DLD1 (cell line): ENCODE measurements around the gene BNIP3.
"Not testable (repeated sequence)": the region's sequence is repeated elsewhere in the genome, so short reads cannot be mapped to it uniquely, and the experiment has no call there.

Source experiments
- in situ Hi-C: cut with HindIII; loops from 2 replicates; pipeline ENCODE4 v1.10.0; 2017; ENCODE audit warnings: low sequenced_read_pairs

Gene BNIP3

DNA sequence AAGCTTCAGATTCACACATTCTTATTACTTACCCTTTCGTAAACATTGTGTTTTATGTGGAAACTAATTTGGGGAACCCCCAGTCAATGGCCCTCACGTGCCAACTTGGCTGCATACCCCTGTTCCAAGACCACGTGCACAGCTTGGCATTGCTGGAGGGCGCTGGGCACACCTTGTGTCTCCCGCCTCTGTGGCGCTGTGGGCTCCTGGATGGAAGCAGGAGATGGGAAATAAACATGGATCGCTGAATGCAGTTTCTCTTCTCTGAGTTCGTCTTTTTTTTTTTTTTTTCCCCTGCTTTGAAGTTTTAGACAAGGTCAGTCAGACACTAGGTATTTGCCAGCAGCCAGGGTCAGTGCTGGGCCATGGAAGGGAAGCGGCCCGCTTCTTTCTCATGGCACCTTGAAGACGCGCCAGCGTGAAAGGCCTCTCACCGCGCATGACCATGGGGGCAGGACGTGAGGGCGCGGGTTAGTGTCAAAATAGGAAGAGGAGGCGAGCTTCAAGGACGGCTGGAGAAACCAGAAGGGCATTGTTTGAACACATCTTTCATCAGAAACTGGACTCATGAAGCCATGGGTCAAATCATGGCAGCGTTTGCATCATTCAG is 27.3 kb downstream of the BNIP3 start:
- in situ Hi-C loops = no loop called here

DNA sequence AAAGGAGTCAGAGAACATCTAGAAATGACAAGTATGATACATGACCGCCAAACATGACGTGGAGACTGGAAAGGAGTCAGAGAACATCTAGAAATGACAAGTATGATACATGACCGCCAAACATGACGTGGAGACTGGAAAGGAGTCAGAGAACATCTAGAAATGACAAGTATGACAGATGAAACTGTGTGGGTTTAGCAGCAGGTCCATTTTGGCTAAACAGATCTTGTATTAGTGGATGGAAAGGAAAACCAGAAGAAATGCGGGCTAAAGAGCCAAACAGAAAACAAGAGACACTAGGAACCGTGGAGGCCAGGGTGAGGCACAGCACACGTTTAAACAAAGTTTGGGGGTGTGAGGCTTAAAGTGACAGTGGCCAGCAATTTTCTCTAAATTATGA is 31.8 kb downstream of the BNIP3 start:
- in situ Hi-C loops = not testable (repeated sequence)

DNA sequence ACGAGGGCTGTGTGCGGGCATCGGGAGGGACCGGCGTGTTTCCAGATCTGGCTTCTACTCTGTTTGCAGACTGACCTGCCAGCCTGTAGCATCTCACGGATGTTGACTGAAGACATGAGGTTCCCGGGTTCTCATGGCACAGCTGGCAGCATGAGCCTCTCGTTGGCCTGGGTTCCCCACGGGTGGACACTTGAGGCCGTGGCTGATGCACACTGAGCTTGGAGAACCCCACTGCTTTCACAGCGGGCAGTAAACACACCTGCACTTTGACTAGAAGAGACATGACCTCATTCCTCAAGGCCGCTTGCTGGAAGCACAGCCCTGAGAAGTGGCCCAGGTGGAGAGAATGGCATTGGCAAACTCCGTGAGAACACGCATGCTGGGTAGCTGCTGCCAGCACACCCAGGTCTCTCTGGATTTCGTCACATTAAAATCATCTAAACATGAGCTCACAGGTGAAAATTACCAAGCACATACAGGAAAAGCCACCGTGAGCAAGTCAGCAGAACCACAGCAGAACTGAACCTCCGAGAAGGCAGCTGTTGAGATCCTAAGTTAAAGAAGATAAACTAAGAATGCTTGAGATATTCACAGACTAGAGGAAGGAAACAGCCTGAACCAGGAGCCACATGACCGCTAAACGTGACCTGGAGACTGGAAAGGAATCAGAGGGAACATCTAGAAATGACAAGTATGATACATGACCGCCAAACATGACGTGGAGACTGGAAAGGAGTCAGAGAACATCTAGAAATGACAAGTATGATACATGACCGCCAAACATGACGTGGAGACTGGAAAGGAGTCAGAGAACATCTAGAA is 32.5 kb downstream of the BNIP3 start:
- in situ Hi-C loops = no loop called here

DNA sequence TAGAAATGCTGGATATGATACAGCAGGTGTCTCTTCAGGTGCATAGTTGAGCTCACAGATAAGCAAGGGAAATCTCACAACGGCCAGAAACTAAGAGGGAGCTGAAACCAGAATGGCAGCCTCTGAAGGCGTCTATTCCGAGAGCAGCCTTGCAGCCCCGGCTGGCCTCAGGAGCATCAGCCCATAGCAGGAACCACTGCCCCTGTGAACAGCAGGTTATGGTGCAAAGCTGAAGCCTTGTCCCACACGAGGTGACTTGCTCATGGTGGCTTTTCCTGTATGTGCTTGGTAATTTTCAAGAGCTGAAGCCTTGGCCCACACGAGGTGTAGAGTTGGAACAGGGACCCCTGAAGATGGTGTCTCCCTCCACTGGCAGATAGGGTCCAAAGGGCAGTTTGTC is 33.2 kb downstream of the BNIP3 start:
- in situ Hi-C loops = no loop called here

DNA sequence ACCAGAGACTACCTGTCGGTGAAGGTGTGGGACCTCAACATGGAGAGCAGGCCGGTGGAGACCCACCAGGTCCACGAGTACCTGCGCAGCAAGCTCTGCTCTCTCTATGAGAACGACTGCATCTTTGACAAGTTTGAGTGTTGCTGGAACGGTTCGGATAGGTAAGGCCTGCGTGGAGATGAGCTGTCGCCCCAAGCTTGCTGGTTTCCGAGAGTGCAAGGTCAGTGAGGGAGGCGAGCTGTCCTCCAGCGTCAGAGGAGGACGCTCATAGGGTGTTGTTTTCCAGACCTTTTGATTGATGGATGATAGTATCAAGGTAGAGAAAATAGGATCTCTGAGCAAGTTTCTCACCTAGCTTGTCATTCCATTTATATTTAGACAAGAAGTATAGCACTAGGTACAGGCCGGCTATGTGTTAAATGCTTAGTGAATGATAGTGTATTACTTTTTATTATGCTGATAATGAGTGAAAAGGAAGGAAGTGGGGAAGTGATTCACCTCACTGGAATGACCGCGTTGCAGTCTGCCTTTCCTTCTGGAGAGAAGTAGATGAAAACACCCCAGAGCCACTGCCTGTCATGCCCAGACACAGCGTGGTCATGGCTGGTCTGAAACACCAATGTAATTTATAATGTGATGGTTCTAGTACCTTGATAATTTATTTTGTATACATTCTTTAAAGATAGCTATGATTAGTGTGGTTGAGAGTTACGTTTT is 33.9 kb downstream of the BNIP3 start:
- in situ Hi-C loops = no loop called here

DNA sequence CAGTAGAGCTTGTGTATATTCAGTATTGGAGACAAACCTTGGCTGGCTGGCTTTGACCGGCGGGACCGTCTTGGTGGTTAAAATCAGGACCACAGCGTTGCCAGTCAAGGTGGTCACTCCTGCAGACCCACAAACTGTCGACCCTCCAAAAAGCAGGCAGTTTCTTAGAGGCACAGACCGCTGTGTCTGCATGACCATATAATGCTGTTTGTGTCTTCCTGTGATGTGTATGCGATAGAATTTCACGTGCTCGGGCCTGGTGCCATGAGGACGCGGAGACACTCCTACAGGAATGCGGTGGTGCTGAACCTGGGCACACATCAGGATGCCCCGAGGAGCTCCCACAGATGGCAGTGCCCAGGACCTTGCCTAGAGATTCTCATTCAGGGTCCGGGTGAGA is 34.8 kb downstream of the BNIP3 start:
- in situ Hi-C loops = no loop called here

DNA sequence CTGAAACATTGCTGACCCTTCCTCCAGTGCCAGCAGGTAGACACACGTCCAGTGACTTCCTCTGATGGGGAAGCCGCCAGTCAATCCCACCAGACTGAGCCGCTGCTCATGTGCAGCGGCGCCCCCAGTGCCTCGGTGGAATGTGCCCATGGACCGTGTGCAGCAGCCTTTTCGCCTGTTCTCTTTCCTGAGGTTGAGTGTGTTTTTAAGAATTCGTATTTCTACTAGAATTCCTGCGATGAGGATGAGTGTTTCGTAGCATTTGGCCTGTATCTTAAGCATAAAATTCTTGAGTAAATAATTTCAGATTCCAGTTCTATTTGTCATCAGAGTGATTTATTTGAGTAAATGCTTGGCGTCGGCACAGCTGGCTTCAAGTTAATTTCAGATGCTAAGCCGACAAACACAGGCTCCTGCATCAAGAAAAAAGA is 35.4 kb downstream of the BNIP3 start:
- in situ Hi-C loops = no loop called here

DNA sequence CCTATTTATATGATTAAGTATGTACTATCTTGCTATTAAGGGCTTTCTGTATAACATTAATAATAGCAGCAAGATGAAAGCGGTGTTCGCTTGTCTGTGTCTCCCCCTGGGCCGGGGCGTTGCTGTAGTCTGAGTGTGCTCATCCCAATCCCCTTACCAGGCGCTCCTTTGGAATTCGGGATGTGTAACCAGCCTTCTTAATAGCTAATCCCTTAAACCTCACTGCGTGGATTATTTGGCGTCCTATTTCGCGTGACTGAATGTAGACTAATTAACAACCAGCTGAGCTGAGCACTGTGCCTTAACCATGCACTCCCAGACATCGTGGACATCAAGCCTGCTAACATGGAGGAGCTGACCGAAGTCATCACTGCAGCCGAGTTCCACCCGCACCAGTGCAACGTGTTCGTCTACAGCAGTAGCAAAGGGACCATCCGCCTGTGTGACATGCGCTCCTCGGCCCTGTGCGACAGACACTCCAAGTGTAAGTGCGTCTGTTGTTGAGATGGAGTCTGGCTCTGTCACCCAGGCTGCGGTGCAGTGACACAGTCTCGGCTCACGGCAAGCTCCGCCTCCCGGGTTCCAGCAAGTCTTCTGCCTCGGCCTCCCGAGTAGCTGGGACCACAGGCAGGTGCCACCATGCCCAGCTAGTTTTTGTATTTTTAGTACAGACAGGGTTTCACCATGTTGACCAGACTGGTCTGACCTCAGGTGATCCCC is 36.6 kb downstream of the BNIP3 start:
- in situ Hi-C loops = no loop called here

DNA sequence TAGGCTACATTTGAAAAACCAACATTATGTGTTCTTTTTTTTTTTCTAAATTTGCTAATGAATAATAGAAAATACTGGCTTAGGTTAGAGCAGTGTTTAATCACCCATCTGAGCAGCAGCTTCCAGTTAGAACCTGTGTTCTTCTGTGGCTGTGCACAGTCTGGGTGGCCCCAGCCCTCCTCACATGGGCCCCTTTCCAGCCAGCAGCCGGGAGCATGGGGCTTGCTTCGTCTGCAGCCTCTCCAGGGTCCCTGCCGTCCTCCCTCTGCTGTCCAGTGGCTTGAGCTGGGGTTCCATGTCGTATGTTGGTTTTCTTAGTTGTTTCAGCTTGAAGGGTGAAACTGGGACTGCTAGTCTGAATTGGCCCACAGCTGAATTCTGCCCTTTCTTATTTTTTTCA is 37.3 kb downstream of the BNIP3 start:
- in situ Hi-C loops = no loop called here

DNA sequence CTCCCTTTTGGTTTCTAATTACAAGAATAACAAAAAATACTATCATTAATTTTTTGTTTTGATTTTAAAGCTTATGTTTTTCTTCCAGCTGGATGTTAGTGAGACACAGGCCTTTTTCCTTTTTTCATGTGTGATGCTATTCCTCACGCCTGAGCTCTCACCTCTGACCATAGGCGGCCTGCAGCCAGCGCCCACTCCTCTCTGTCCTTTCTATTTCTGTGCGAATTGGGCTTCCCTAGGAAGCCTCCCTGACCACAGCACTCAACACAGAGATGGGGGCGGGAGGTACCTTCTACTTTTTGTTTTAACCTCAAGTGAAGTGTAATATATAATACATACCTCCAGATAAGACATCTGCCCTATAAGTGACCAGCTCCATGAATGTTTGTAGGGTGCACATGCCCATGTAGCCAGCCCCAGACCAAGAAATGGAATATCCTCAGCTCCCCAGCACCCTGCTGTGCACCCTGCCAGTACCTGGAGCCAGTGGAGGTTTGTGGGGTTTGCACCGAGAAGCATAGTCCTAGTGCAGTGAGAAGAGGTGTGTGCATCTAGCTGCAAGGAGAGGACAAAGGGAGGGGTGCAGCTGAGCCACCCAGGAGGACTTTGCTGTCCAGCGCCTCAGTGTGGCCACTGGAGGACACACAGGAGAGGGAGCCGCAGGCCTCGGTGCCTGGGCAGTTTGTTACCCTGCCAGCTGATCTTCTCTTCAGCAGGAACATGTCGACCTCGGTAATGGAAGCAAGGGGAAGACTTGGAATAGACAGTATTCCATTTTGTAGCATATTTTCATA is 38.5 kb downstream of the BNIP3 start:
- in situ Hi-C loops = no loop called here

DNA sequence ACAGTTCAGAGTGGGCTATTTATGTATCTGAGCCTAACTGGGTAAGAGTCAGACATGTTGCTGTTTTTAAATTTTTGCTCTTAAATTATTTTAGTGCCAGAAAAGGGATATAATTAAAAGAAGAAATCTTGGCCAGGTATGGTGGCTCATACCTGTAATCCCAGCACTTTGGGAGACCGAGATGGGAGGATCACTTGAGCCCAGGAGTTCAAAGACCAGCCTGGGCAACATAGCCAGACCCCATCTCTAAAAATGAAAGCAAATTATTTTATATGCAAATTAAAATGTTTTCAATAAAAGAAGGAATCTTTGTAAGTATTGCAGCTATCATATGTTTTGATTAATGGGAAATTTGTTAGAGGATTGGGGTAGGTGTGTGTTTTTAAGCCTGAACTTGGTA is 39.3 kb downstream of the BNIP3 start:
- in situ Hi-C loops = no loop called here

DNA sequence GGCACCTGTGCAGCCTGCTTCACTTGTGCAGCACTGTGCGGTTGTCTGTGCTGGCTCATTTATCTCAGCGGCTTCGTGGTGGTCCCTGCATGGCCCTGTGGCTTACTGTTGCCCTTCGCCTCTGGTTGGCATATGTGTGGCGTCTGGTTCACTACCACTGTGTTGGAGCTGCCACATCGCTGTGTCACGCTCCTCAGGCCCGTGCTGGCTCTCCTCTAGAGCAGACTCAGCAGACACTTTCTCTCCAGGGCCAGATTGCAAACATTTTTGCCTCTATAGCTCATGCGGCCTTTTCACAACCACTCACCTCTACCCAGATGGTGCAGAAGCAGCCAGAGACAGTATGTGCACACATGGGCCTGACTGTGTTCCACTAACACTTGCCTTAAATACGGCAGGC is 43.0 kb downstream of the BNIP3 start:
- in situ Hi-C loops = no loop called here

DNA sequence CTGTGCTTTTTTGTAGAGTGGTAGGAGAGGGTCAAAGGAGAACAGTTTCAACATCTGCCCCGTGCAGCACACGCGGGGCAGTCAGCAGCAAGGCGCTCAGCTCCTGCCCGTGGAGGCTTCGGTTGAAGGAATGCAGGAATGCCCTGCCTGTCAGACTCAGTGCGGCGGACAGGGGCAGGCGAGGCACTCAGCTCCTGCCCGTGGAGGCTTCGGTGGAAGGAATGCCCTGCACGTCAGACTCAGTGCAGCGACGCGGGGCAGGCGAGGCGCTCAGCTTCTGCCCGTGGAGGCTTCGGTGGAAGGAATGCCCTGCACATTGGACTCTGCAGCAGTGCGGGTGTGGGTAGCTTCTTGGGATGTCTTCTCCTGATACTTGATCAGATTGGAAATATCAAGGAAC is 43.9 kb downstream of the BNIP3 start:
- in situ Hi-C loops = no loop called here

DNA sequence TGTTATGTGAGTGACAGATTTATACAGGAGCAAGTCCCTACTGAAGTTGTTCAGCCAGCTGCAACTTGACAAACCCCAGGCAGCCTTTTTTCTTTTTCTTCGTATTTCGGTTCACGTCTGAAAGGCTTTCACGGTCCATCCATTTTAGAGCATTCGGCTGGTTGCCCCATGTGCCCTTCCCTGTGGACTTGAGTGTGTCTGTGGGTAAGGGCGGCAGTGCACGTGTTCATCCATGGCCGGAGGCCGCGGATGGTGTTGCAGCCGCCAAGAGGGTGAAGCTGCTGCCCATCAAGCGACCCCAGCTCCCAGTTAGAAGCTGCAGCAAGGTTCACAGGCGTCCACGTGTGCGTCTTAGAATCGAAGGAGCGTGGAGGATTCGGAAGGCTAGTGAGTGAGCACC is 45.0 kb downstream of the BNIP3 start:
- in situ Hi-C loops = no loop called here

DNA sequence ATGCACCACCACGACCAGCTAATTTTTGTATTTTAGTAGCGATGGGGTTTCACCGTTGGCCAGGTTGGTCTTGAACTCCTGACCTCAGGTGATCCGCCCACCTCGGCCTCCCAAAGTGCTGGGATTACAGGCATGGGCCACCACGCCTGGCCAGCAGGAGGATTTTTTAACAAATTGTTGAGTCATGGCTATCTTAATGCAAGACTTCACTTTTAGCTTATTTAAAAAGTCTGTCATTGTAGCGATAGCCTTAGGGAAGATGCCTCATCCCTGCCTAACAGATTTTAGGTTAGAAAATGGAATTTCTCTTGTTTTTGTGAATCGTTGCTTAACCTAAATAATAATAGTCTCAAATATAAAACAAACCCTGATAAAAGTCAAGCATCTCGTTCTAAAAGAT is 45.4 kb downstream of the BNIP3 start:
- in situ Hi-C loops = no loop called here

DNA sequence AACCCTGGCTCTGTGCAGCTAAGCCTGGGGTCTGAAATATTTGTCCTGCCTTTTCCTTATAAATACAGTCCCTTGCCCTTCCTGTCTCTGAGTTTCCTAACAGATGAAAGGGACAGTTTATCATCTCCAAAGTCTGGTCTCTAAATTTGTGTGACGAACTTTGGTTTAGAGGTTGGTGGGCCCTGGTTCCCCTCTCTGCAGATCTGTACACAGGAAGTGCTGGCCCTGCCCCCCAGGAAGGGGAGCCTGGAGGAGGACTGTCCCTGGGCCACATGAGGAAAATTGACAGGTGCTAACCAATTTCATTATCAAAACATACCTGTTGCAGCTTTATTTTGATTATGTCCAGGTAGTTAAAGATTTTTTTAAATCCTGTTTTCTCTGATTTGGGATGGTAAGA is 46.5 kb downstream of the BNIP3 start:
- in situ Hi-C loops = no loop called here

DNA sequence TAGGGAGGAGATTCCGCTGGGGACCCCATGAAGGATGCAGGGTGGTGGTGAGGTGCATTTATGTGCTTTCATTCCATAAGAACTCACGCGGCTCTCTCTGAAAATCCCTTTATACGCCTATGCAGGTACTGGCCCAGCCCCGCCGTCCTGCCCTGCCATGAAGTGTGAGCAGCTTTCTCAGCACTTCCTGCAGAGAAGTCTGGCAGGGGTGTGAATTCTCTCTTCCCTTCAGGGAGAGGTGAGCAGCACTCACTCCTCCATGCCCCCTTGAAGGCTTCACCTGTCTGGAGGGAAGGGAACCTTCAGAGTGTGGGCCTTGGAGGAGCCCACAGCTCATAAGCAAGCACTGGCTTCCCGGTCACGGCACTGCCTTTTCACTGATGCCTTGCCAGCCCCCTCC is 47.0 kb downstream of the BNIP3 start:
- in situ Hi-C loops = no loop called here

DNA sequence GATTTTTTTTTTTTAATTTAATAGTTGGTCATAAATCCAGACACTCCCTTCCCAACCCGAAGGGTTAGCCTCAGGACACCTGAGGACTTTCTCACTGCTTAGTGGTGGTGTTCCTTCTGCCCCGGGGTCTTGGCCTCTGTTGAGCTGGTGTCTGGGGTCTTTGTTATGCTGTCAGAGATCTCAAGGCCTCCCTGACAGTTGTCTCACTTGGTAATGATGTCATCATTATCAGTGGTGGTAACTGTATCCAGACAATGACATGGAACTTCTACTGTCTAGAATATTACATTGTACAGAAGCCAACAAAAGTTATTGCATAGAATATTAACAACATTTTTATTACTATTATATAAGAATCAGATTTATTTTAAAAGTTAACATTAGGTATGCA is 48.0 kb downstream of the BNIP3 start:
- in situ Hi-C loops = no loop called here

DNA sequence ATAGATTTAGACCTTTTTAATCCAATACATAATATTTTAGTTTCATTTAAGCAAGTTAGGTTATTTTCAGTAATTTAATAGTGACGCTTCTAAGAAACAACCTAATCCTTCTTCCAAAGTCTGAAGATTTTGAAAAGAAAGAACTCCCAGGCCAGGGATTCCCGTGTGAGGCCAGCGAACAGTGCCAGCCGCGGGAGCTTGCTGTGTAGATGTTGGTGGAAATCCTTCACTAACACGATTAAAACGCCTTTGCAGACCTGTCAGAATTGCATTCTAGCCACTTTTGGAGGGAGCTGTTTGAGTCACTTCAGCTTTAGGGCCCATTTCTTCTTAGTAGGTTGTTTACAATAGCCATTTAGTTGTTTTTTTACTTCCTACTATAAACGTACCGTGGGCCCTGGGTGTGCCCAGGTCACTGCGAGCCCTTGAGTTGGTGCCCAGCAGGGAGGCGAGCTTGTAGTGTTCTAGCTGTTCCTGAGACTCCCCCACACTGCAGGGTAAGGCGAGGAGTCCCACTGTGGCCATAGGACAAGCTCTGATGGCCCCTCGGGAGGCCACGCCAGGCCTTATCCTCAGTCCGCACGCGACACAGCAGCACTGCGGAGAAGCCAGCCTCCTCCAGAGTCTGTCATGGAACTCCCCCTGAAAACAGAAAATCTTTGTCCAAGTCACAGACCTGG is 48.6 kb downstream of the BNIP3 start:
- in situ Hi-C loops = no loop called here

DNA sequence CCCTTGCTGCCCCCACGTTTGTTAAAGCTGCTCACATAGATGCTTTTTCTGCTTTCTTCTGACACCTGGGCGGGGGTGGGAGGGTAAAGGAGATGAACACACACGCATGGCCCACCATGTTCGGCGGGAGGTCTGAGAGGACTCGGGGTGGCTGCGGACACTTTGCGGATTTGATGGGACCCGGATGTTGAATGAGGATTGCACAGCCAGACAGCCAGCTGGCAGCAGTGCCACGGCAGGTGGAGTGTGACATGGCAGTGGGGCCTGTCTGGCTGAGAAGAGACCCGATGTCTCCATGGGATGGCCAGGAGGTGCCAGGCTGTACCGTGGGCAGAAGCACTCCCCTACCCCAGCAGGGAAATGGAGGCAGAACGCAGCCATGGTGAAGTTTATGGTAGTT is 49.7 kb downstream of the BNIP3 start:
- in situ Hi-C loops = no loop called here
